ENCODE data around the gene RPS14.
A peak's percentile ranks its signal among the peaks of the same experiment; 100 is the strongest.

RPS14 gene

DNA sequence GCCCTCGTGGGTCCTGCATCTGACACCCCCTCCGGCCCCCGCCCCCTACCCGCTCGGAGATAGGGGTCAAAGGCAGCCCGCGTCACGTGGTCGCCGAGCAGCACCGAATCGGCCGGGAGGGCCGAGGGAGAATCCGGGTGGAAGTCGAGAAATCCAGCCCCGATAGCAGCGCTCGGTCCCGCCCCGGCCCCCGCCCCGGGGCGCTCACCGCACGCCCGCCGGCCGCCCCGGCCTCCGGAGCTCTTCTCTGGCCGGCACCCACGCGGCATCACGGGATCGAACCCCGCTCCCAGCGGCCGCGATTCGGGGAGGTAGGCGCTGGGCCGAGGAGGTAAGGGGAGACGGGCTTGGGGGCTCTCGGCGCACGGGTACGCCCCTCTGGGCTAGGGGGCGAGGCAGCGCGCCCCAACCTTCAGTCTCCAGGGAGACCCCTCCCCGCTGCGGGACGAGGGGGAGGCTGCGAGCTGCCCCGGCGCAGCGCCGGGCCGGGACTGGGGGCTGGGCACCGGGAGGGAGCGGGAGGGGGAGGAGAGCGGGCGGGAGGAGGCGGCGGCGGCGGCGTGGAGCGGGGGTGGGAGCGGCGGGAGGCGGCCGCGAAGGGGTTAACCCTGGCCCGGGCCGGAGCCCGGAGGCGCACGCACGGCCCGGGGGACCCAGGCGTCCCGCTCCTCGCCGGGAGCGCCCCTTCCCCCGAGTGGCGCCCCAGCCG, 36.3 kb upstream of the RPS14 start:
- peak in 1 of 2 donors; percentile 55 for DNase-seq
- WGBS (ENCODE audit: extremely low coverage, insufficient coverage, insufficient read length), result no CpG with 5 or more reads among the region's 90 CpGs
- peaks cover 8 to 12% of the 10 kb centered on the region in 2 experiments for H3K36me3 ChIP-seq (ENCODE audit: control insufficient read depth in 1 of 2, insufficient read depth in 2 of 2, low read length in 2 of 2)
- H2AFZ ChIP-seq (ENCODE audit: insufficient read depth, low read length, poor library complexity), result peak overlapping the region; percentile 89
- H3K9me3 ChIP-seq (ENCODE audit: insufficient read depth, low read depth, low read length), result no peaks in the 10 kb centered on the region
- H3K27ac ChIP-seq (ENCODE audit: low read depth, low read length), result peak overlapping the region; percentile 100
- H3K4ac ChIP-seq (ENCODE audit: low read depth, low read length), result peak overlapping the region; percentile 99
- peak overlapping the region; percentile 96 for H4K12ac ChIP-seq (ENCODE audit: low read depth, low read length)
- peak overlapping the region; percentile 95 for H3K4me3 ChIP-seq (ENCODE audit: low read depth, low read length)
- no peaks in the 10 kb centered on the region for H3K27me3 ChIP-seq (ENCODE audit: insufficient read depth, low read length)
- H2BK120ac ChIP-seq (ENCODE audit: insufficient read depth, low read length, poor library complexity), result peak overlapping the region; percentile 100
- H4K8ac ChIP-seq (ENCODE audit: low read depth, low read length), result peak overlapping the region; percentile 99
- peak overlapping the region; percentile 100 for H2AK5ac ChIP-seq (ENCODE audit: low read length)
- peaks cover 59% of the 10 kb centered on the region for H3K79me1 ChIP-seq (ENCODE audit: low read length)
- peak overlapping the region; percentile 100 for H4K91ac ChIP-seq (ENCODE audit: low read depth, low read length)
- H2BK12ac ChIP-seq (ENCODE audit: low read length), result peak overlapping the region; percentile 94
- H3K79me2 ChIP-seq (ENCODE audit: control insufficient read depth, insufficient read depth, low read length, poor library complexity), result peaks cover 40% of the 10 kb centered on the region
- H3K9ac ChIP-seq (ENCODE audit: low read length), result peak overlapping the region; percentile 98
- H3K14ac ChIP-seq (ENCODE audit: low read length), result peak overlapping the region; percentile 100
- peak overlapping the region; percentile 100 for H2BK5ac ChIP-seq (ENCODE audit: low read depth, low read length, poor library complexity)
- peak overlapping the region; percentile 100 for H3K18ac ChIP-seq (ENCODE audit: low read length)
- H3K23ac ChIP-seq (ENCODE audit: low read length), result no peak overlapping the region
- peaks cover 43 to 54% of the 10 kb centered on the region in 2 experiments for H3K4me1 ChIP-seq (ENCODE audit: control insufficient read depth in 1 of 2, insufficient read depth in 2 of 2, low read length in 2 of 2)
- H3K4me2 ChIP-seq (ENCODE audit: low read length), result peak overlapping the region; percentile 73

- no CpG with 5 or more reads among the region's 28 CpGs for whole genome bisulfite sequencing (ENCODE audit: extremely low coverage, insufficient coverage, insufficient read length)
- peak overlapping the region; percentile 77 for H2BK12ac ChIP-seq (ENCODE audit: low read length)
- peak overlapping the region; percentile 73 for H3K4me2 ChIP-seq (ENCODE audit: low read length)
- peak overlapping the region; percentile 100 for H2BK120ac ChIP-seq (ENCODE audit: insufficient read depth, low read length, poor library complexity)
- peak overlapping the region; percentile 88 for H2AK5ac ChIP-seq (ENCODE audit: low read length)
- H3K36me3 ChIP-seq (ENCODE audit: control insufficient read depth in 1 of 2, insufficient read depth in 2 of 2, low read length in 2 of 2), result peaks cover 6 to 7% of the 10 kb centered on the region in 2 experiments
- peaks cover 36 to 47% of the 10 kb centered on the region in 2 experiments for H3K4me1 ChIP-seq (ENCODE audit: control insufficient read depth in 1 of 2, insufficient read depth in 2 of 2, low read length in 2 of 2)
- H3K23ac ChIP-seq (ENCODE audit: low read length), result no peak overlapping the region
- peak overlapping the region; percentile 99 for H4K8ac ChIP-seq (ENCODE audit: low read depth, low read length)
- H3K27me3 ChIP-seq (ENCODE audit: insufficient read depth, low read length), result no peaks in the 10 kb centered on the region
- peaks cover 58% of the 10 kb centered on the region for H3K79me1 ChIP-seq (ENCODE audit: low read length)
- peak in 1 of 2 donors; percentile 16 for DNase-seq
- H3K9me3 ChIP-seq (ENCODE audit: insufficient read depth, low read depth, low read length), result no peaks in the 10 kb centered on the region
- peak overlapping the region; percentile 100 for H4K91ac ChIP-seq (ENCODE audit: low read depth, low read length)
- peak overlapping the region; percentile 100 for H3K27ac ChIP-seq (ENCODE audit: low read depth, low read length)
- H3K4ac ChIP-seq (ENCODE audit: low read depth, low read length), result peak overlapping the region; percentile 99
- H3K9ac ChIP-seq (ENCODE audit: low read length), result peak overlapping the region; percentile 98
- peaks cover 36% of the 10 kb centered on the region for H3K79me2 ChIP-seq (ENCODE audit: control insufficient read depth, insufficient read depth, low read length, poor library complexity)
- H2AFZ ChIP-seq (ENCODE audit: insufficient read depth, low read length, poor library complexity), result peak overlapping the region; percentile 50
- H3K4me3 ChIP-seq (ENCODE audit: low read depth, low read length), result peak overlapping the region; percentile 95
- peak overlapping the region; percentile 100 for H3K14ac ChIP-seq (ENCODE audit: low read length)
- peak overlapping the region; percentile 100 for H2BK5ac ChIP-seq (ENCODE audit: low read depth, low read length, poor library complexity)
- H4K12ac ChIP-seq (ENCODE audit: low read depth, low read length), result peak overlapping the region; percentile 96
- peak overlapping the region; percentile 100 for H3K18ac ChIP-seq (ENCODE audit: low read length)
Observed at GRCh38 chr5:150484964-150485692, 35.6 kb upstream of the RPS14 start.

DNA sequence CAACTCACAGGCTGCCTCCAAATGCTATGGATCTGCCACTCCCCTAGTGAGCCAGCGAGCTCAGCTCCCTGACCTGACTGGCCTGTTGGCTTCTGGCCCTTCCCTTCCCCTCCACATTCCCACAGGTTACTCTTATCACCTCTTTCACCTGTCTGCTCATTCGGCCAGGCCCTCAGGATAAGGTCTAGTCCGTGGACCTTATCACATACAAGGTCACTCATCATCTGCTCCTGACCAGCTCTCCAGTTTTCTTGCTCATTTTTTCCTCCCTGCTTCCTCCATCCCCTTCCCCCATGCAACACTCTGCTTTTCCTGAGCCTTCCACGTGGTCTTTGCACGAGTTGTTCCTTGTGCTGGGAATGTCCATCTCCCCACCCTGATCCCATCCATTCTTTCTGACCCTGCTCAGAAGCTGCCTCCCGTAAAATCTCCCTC, 32.5 kb upstream of the RPS14 start:
- H2BK12ac ChIP-seq (ENCODE audit: low read length), result peak overlapping the region; percentile 21
- no CpG with 5 or more reads among the region's 6 CpGs for WGBS (ENCODE audit: extremely low coverage, insufficient coverage, insufficient read length)
- no peak overlapping the region for H3K18ac ChIP-seq (ENCODE audit: low read length)
- peak overlapping the region; percentile 80 for H4K91ac ChIP-seq (ENCODE audit: low read depth, low read length)
- H3K4me3 ChIP-seq (ENCODE audit: low read depth, low read length), result no peak overlapping the region
- H3K9me3 ChIP-seq (ENCODE audit: insufficient read depth, low read depth, low read length), result no peaks in the 10 kb centered on the region
- H2BK5ac ChIP-seq (ENCODE audit: low read depth, low read length, poor library complexity), result peak overlapping the region; percentile 15
- peaks cover 14% of the 10 kb centered on the region for H3K79me2 ChIP-seq (ENCODE audit: control insufficient read depth, insufficient read depth, low read length, poor library complexity)
- no peak overlapping the region for H3K27ac ChIP-seq (ENCODE audit: low read depth, low read length)
- peak overlapping the region; percentile 54 for H2BK120ac ChIP-seq (ENCODE audit: insufficient read depth, low read length, poor library complexity)
- no peak overlapping the region for H3K23ac ChIP-seq (ENCODE audit: low read length)
- peaks cover 9 to 21% of the 10 kb centered on the region in 2 experiments for H3K4me1 ChIP-seq (ENCODE audit: control insufficient read depth in 1 of 2, insufficient read depth in 2 of 2, low read length in 2 of 2)
- H3K4me2 ChIP-seq (ENCODE audit: low read length), result no peak overlapping the region
- H3K36me3 ChIP-seq (ENCODE audit: control insufficient read depth in 1 of 2, insufficient read depth in 2 of 2, low read length in 2 of 2), result no peaks in the 10 kb centered on the region
- H3K9ac ChIP-seq (ENCODE audit: low read length), result no peak overlapping the region
- H4K12ac ChIP-seq (ENCODE audit: low read depth, low read length), result no peak overlapping the region
- H2AFZ ChIP-seq (ENCODE audit: insufficient read depth, low read length, poor library complexity), result no peak overlapping the region
- H3K27me3 ChIP-seq (ENCODE audit: insufficient read depth, low read length), result no peaks in the 10 kb centered on the region
- peak overlapping the region; percentile 62 for H4K8ac ChIP-seq (ENCODE audit: low read depth, low read length)
- H3K4ac ChIP-seq (ENCODE audit: low read depth, low read length), result peak overlapping the region; percentile 21
- peak overlapping the region; percentile 44 for H2AK5ac ChIP-seq (ENCODE audit: low read length)
- peak; percentile 62 to 74 for DNase-seq
- peaks cover 34% of the 10 kb centered on the region for H3K79me1 ChIP-seq (ENCODE audit: low read length)
- peak overlapping the region; percentile 26 for H3K14ac ChIP-seq (ENCODE audit: low read length)

DNA sequence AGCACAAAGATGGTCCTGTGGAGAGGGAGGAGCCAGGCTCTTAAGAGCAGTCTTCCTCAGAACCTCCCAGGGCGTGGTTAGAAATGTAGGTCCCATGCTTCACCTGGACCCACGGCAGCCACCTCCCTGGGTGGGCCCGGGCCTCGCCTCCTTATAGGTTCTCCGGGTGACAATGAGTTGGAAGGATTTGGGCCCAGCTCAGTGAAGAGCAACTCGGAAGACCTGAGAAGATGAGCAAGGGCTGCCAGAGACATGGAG, 32.1 kb upstream of the RPS14 start:
- DNase-seq, result no peak
- peaks cover 10% of the 10 kb centered on the region for H3K79me2 ChIP-seq (ENCODE audit: control insufficient read depth, insufficient read depth, low read length, poor library complexity)
- peaks cover 12 to 25% of the 10 kb centered on the region in 2 experiments for H3K4me1 ChIP-seq (ENCODE audit: control insufficient read depth in 1 of 2, insufficient read depth in 2 of 2, low read length in 2 of 2)
- peak overlapping the region; percentile 54 for H2BK120ac ChIP-seq (ENCODE audit: insufficient read depth, low read length, poor library complexity)
- H3K27me3 ChIP-seq (ENCODE audit: insufficient read depth, low read length), result no peaks in the 10 kb centered on the region
- H3K79me1 ChIP-seq (ENCODE audit: low read length), result peaks cover 33% of the 10 kb centered on the region
- peak overlapping the region; percentile 62 for H4K8ac ChIP-seq (ENCODE audit: low read depth, low read length)
- peak overlapping the region; percentile 21 for H2BK12ac ChIP-seq (ENCODE audit: low read length)
- no peak overlapping the region for H3K4me2 ChIP-seq (ENCODE audit: low read length)
- H2AFZ ChIP-seq (ENCODE audit: insufficient read depth, low read length, poor library complexity), result no peak overlapping the region
- H3K23ac ChIP-seq (ENCODE audit: low read length), result no peak overlapping the region
- peak overlapping the region; percentile 78 for H3K18ac ChIP-seq (ENCODE audit: low read length)
- no CpG with 5 or more reads among the region's 6 CpGs for WGBS (ENCODE audit: extremely low coverage, insufficient coverage, insufficient read length)
- no peak overlapping the region for H4K12ac ChIP-seq (ENCODE audit: low read depth, low read length)
- peak overlapping the region; percentile 59 for H3K14ac ChIP-seq (ENCODE audit: low read length)
- H3K4ac ChIP-seq (ENCODE audit: low read depth, low read length), result peak overlapping the region; percentile 21
- H3K9ac ChIP-seq (ENCODE audit: low read length), result no peak overlapping the region
- H3K36me3 ChIP-seq (ENCODE audit: control insufficient read depth in 1 of 2, insufficient read depth in 2 of 2, low read length in 2 of 2), result no peaks in the 10 kb centered on the region
- H2AK5ac ChIP-seq (ENCODE audit: low read length), result peak overlapping the region; percentile 44
- H3K4me3 ChIP-seq (ENCODE audit: low read depth, low read length), result no peak overlapping the region
- no peak overlapping the region for H3K27ac ChIP-seq (ENCODE audit: low read depth, low read length)
- H2BK5ac ChIP-seq (ENCODE audit: low read depth, low read length, poor library complexity), result peak overlapping the region; percentile 25
- H4K91ac ChIP-seq (ENCODE audit: low read depth, low read length), result peak overlapping the region; percentile 80
- H3K9me3 ChIP-seq (ENCODE audit: insufficient read depth, low read depth, low read length), result no peaks in the 10 kb centered on the region

Data from trophoblast cell (in vitro differentiated cells and primary cell).